GM12878 (cell line): Measurements from ENCODE around the gene ITPR2. TPM values are rescaled to one million over a fixed set of nuclear protein-coding genes. Genes with fewer than 3 reads are reported as not detected.

Source experiments
- ATF2 ChIP-seq: IDR thresholded peaks from 2 replicates; pipeline ENCODE4 v1.6.1; 2012; ENCODE audit warnings: low read length, inconsistent platforms
- ATF7 ChIP-seq: fragments of 450-650 bp; IDR thresholded peaks from 2 replicates; pipeline ENCODE4 v1.6.1; 2016; ENCODE audit warnings: low read depth, mild to moderate bottlenecking
- BRCA1 ChIP-seq: IDR thresholded peaks from 2 replicates; pipeline ENCODE4 v1.6.1; 2011; ENCODE audit warnings: low read depth, low read length, improper control_type of control experiment
- CEBPB ChIP-seq, 2 experiments: fragments of 150-350 bp in 1 of 2; IDR thresholded peaks; 2 replicates each; pipeline ENCODE4 v1.6.1; 2012 to 2014; ENCODE audit warnings: low read depth in 2 of 2, low read length in 2 of 2, borderline replicate concordance in 1 of 2, inconsistent platforms in 1 of 2
- CUX1 ChIP-seq: IDR thresholded peaks from 2 replicates; pipeline ENCODE4 v1.6.1; 2012; ENCODE audit warnings: improper control_type of control experiment, low read depth, low read length; ENCODE audit not compliant: insufficient replicate concordance
- DPF2 ChIP-seq: fragments of 450-650 bp; IDR thresholded peaks from 2 replicates; pipeline ENCODE4 v1.6.1; 2017; ENCODE audit warnings: mild to moderate bottlenecking
- EZH2 ChIP-seq: IDR thresholded peaks from 2 replicates; pipeline ENCODE4 v1.6.1; 2012; ENCODE audit warnings: low read depth, mild to moderate bottlenecking, control low read depth, inconsistent platforms, low read length, borderline replicate concordance; ENCODE audit not compliant: control insufficient read depth
- HDAC2 ChIP-seq: fragments of 200-600 bp; sonication (generic); IDR thresholded peaks from 2 replicates; pipeline ENCODE4 v1.6.1; 2017
- IKZF1 ChIP-seq: fragments of 450-650 bp; conservative IDR thresholded peaks from 2 replicates; pipeline ENCODE4 v1.6.1; 2017; ENCODE audit warnings: antibody characterized with exemption, mild to moderate bottlenecking
- IRF3 ChIP-seq: fragments of 450-650 bp; IDR thresholded peaks from 2 replicates; pipeline ENCODE4 v1.6.1; 2014; ENCODE audit warnings: mild to moderate bottlenecking
- IRF4 ChIP-seq: IDR thresholded peaks from 2 replicates; pipeline ENCODE4 v1.6.1; 2011; ENCODE audit warnings: low read depth, low read length
- IRF5 ChIP-seq: fragments of 450-650 bp; IDR thresholded peaks from 2 replicates; pipeline ENCODE4 v1.6.1; 2017; ENCODE audit warnings: borderline replicate concordance
- NFIC ChIP-seq: IDR thresholded peaks from 2 replicates; pipeline ENCODE4 v1.6.1; 2012; ENCODE audit warnings: low read depth, mild to moderate bottlenecking, inconsistent platforms, low read length, moderate library complexity
- NR2C1 ChIP-seq: fragments of 450-650 bp; IDR thresholded peaks from 2 replicates; pipeline ENCODE4 v1.6.1; 2017; ENCODE audit warnings: antibody characterized with exemption, mild to moderate bottlenecking, moderate library complexity
- NRF1 ChIP-seq: conservative IDR thresholded peaks from 2 replicates; pipeline ENCODE4 v1.6.1; 2011; ENCODE audit warnings: mild to moderate bottlenecking, low read depth, low read length, improper control_type of control experiment
- POLR2AphosphoS5 ChIP-seq: IDR thresholded peaks from 2 replicates; pipeline ENCODE4 v1.6.1; 2011; ENCODE audit warnings: mild to moderate bottlenecking, low read length, inconsistent platforms
- RCOR1 ChIP-seq: conservative IDR thresholded peaks from 2 replicates; pipeline ENCODE4 v1.6.1; 2012; ENCODE audit warnings: low read depth, low read length, improper control_type of control experiment
- SIN3A ChIP-seq: IDR thresholded peaks from 2 replicates; pipeline ENCODE4 v1.6.1; 2012; ENCODE audit warnings: low read depth, low read length, improper control_type of control experiment
- SMARCA5 ChIP-seq: fragments of 450-650 bp; IDR thresholded peaks from 2 replicates; pipeline ENCODE4 v1.6.1; 2017; ENCODE audit warnings: mild to moderate bottlenecking
- WRNIP1 ChIP-seq: IDR thresholded peaks from 2 replicates; pipeline ENCODE4 v1.6.1; 2011; ENCODE audit warnings: low read depth, low read length, improper control_type of control experiment, borderline replicate concordance
- ZBED1 ChIP-seq: IDR thresholded peaks from 2 replicates; pipeline ENCODE4 v1.6.1; 2016; ENCODE audit warnings: borderline replicate concordance
- ZNF274 ChIP-seq: IDR thresholded peaks from one replicate; pipeline ENCODE4 v1.8.0; 2011; ENCODE audit not compliant: insufficient read length, insufficient read depth
- ZNF622 ChIP-seq: fragments of 450-650 bp; IDR thresholded peaks from 2 replicates; pipeline ENCODE4 v1.6.1; 2017; ENCODE audit warnings: mild to moderate bottlenecking, inconsistent platforms
- polyA plus RNA-seq, 11 experiments: library from polyadenylated mRNA; depleted of rRNA in 4 of 11; unstranded in 6 of 11; stranded (reverse) in 5 of 11; fragments of >200 nt; fragmentation: Nextera tagmentation in 4 of 11; fragmentation: Illumina TruSeq in 1 of 11; extraction: Ambion mirVana in 4 of 11; extraction: Trizol in 1 of 11; gene quantifications; 1 replicate in 1 of 11; 2 replicates in 10 of 11; pipeline versions ENCODE4 v1.2.1 to v1.2.3, GENCODE V29; 2011 to 2016; ENCODE audit warnings: inconsistent platforms in 2 of 11, missing spikeins in 2 of 11, low read depth in 1 of 11
- total RNA-seq, 4 experiments: library from RNA; depleted of rRNA in 3 of 4; stranded (reverse); fragments of >200 nt in 3 of 4; fragmentation: Illumina TruSeq in 1 of 4; extraction: Trizol in 1 of 4; gene quantifications; 2 replicates each; pipeline versions ENCODE4 v1.2.1 to v1.2.3, GENCODE V29; 2013 to 2021

ITPR2 gene
- total and polyA plus RNA-seq, 10 of the 15 experiments (the other 5 are each of a cell fraction or from before 2014, with no cell fraction given), result 7.5 to 76.2 (median 47.1) TPM

GRCh38 chr12:26732005-26732908 is 100.7 kb downstream of the ITPR2 start (continued):
- no peak for TF ChIP-seq EZH2
- peak; percentile 73 for TF ChIP-seq DPF2
- 0 out of 2 replicates have a peak, but pooled peaks have one; percentile 11 for TF ChIP-seq NR2C1
- peak; percentile 53 for TF ChIP-seq SMARCA5
- TF ChIP-seq IRF3, result no peak
- TF ChIP-seq ATF7, result peak; percentile 83
- no peak for TF ChIP-seq ZNF622
- no peak for TF ChIP-seq BRCA1
- TF ChIP-seq IRF5, result no peak
- TF ChIP-seq NFIC, result peak; percentile 86
- TF ChIP-seq CUX1, result peak; percentile 29
- no peak for TF ChIP-seq POLR2AphosphoS5
- TF ChIP-seq IKZF1, result peak; percentile 67
- no peak for TF ChIP-seq IRF4
- TF ChIP-seq CEBPB (IDR thresholded peaks at IDR 0.05; ENCODE audit: borderline replicate concordance in 1 of 2, low read depth in 2 of 2, low read length in 2 of 2), result peak in 1 of 2 experiments; percentile 25; a peak in 1 of 4 replicates
- no peak for TF ChIP-seq NRF1
- peak; percentile 72; the same call in 1 of the 2 replicates for TF ChIP-seq ATF2
- no peak for TF ChIP-seq SIN3A
- TF ChIP-seq WRNIP1, result no peak
- TF ChIP-seq RCOR1, result no peak
- TF ChIP-seq ZBED1, result peak; percentile 86; the same call in 1 of the 2 replicates
- no peak for TF ChIP-seq HDAC2
- TF ChIP-seq ZNF274, result no peak
